GM12878 (cell line): ENCODE data around the gene LSMEM2. TPM values are rescaled to one million over a fixed set of nuclear protein-coding genes. Genes with fewer than 3 reads are reported as not detected.

Source experiments
- BMI1 ChIP-seq: fragments of 450-650 bp; IDR thresholded peaks from 2 replicates; pipeline ENCODE4 v1.6.1; 2016; ENCODE audit warnings: mild to moderate bottlenecking, moderate library complexity, borderline replicate concordance
- CEBPB ChIP-seq, 2 experiments: fragments of 150-350 bp in 1 of 2; IDR thresholded peaks; 2 replicates each; pipeline ENCODE4 v1.6.1; 2012 to 2014; ENCODE audit warnings: low read depth in 2 of 2, low read length in 2 of 2, borderline replicate concordance in 1 of 2, inconsistent platforms in 1 of 2
- EGR1 ChIP-seq, 2 experiments: IDR thresholded peaks; 1 replicate in 1 of 2; 2 replicates in 1 of 2; pipeline ENCODE4 v1.6.1; 2011 to 2012; ENCODE audit warnings: low read depth in 2 of 2, low read length in 2 of 2, borderline replicate concordance in 1 of 2, mild to moderate bottlenecking in 1 of 2, moderate library complexity in 1 of 2
- ETV6 ChIP-seq, 2 experiments: fragments of 450-650 bp in 1 of 2; IDR thresholded peaks in 1 of 2; conservative IDR thresholded peaks in 1 of 2; 2 replicates each; pipeline ENCODE4 v1.6.1; 2014; ENCODE audit warnings: antibody characterized with exemption in 1 of 2, borderline replicate concordance in 1 of 2, low read depth in 1 of 2, mild to moderate bottlenecking in 1 of 2, moderate library complexity in 1 of 2
- MTA2 ChIP-seq: fragments of 450-650 bp; IDR thresholded peaks from 2 replicates; pipeline ENCODE4 v1.6.1; 2016; ENCODE audit warnings: low read depth, mild to moderate bottlenecking, moderate library complexity
- MTA3 ChIP-seq: IDR thresholded peaks from 2 replicates; pipeline ENCODE4 v1.6.1; 2012; ENCODE audit warnings: low read length, inconsistent platforms, borderline replicate concordance
- MXI1 ChIP-seq: fragments of 150-350 bp; IDR thresholded peaks from 2 replicates; pipeline ENCODE4 v1.6.1; 2011; ENCODE audit warnings: low read depth, mild to moderate bottlenecking, inconsistent platforms, low read length, improper control_type of control experiment
- NFYA ChIP-seq: IDR thresholded peaks from 2 replicates; pipeline ENCODE4 v1.6.1; 2011; ENCODE audit warnings: low read depth, mild to moderate bottlenecking, low read length, improper control_type of control experiment, borderline replicate concordance
- NR2C2 ChIP-seq: IDR thresholded peaks from 2 replicates; pipeline ENCODE4 v1.6.1; 2011; ENCODE audit warnings: borderline replicate concordance, low read depth; ENCODE audit not compliant: control insufficient read depth, insufficient read length
- PBX3 ChIP-seq: IDR thresholded peaks from 2 replicates; pipeline ENCODE4 v1.6.1; 2011; ENCODE audit warnings: mild to moderate bottlenecking, low read depth, low read length, moderate library complexity; ENCODE audit not compliant: insufficient replicate concordance
- POU2F2 ChIP-seq: IDR thresholded peaks from 3 replicates; pipeline ENCODE4 v1.6.1; 2011; ENCODE audit warnings: low read depth, mild to moderate bottlenecking, low read length, borderline replicate concordance
- STAT1 ChIP-seq: fragments of 450-650 bp; conservative IDR thresholded peaks from 2 replicates; pipeline ENCODE4 v1.6.1; 2014; ENCODE audit warnings: antibody characterized with exemption, mild to moderate bottlenecking
- polyA plus RNA-seq, 11 experiments: library from polyadenylated mRNA; depleted of rRNA in 4 of 11; unstranded in 6 of 11; stranded (reverse) in 5 of 11; fragments of >200 nt; fragmentation: Nextera tagmentation in 4 of 11; fragmentation: Illumina TruSeq in 1 of 11; extraction: Ambion mirVana in 4 of 11; extraction: Trizol in 1 of 11; gene quantifications; 1 replicate in 1 of 11; 2 replicates in 10 of 11; pipeline versions ENCODE4 v1.2.1 to v1.2.3, GENCODE V29; 2011 to 2016; ENCODE audit warnings: inconsistent platforms in 2 of 11, missing spikeins in 2 of 11, low read depth in 1 of 11
- total RNA-seq, 4 experiments: library from RNA; depleted of rRNA in 3 of 4; stranded (reverse); fragments of >200 nt in 3 of 4; fragmentation: Illumina TruSeq in 1 of 4; extraction: Trizol in 1 of 4; gene quantifications; 2 replicates each; pipeline versions ENCODE4 v1.2.1 to v1.2.3, GENCODE V29; 2013 to 2021
- TF ChIP-seq, protein P1 (sequence below): fragments of 450-650 bp; IDR thresholded peaks from 2 replicates; pipeline ENCODE4 v1.6.1; 2017; ENCODE audit warnings: low read depth, mild to moderate bottlenecking, moderate library complexity
- TF ChIP-seq, protein P2 (sequence below): fragments of 450-650 bp; IDR thresholded peaks from 2 replicates; pipeline ENCODE4 v1.6.1; 2016; ENCODE audit warnings: mild to moderate bottlenecking
- TF ChIP-seq, protein P3 (sequence below): fragments of 450-650 bp; formaldehyde crosslinking; IDR thresholded peaks from 2 replicates; pipeline ENCODE4 v1.4.0; 2020; ENCODE audit warnings: mild to moderate bottlenecking, moderate library complexity
- TF ChIP-seq, protein P4 (sequence below): fragments of 450-650 bp; formaldehyde crosslinking; IDR thresholded peaks from 2 replicates; pipeline ENCODE4 v1.4.0; 2022; ENCODE audit warnings: mild to moderate bottlenecking, moderate library complexity

Gene LSMEM2
- total and polyA plus RNA-seq, 10 of the 15 experiments (the other 5 are each of a cell fraction or from before 2014, with no cell fraction given), result 0.17 TPM; not detected in 9

- TF ChIP-seq MTA2 (no peak), CEBPB (IDR thresholded peaks at IDR 0.05; ENCODE audit: borderline replicate concordance in 1 of 2, low read depth in 2 of 2, low read length in 2 of 2) (no peak), PBX3 (no peak), ETV6 (conservative IDR thresholded peaks at IDR 0.05 in 1 of 2, IDR thresholded peaks at IDR 0.05 in 1 of 2; ENCODE audit: borderline replicate concordance in 1 of 2, low read depth in 1 of 2) (no peak), EGR1 (IDR thresholded peaks at IDR 0.05; ENCODE audit: borderline replicate concordance in 1 of 2, low read depth in 2 of 2, low read length in 2 of 2) (peak; percentile 24 to 50; a peak in 2 of 3 replicates), NR2C2 (no peak), STAT1 (0 out of 2 replicates have a peak, but pooled peaks have one; percentile 24), MTA3 (peak; percentile 41; the same call in 1 of the 2 replicates), NFYA (peak; percentile 9; the same call in 1 of the 2 replicates), MXI1 (peak; percentile 91), BMI1 (peak; percentile 44; the same call in 1 of the 2 replicates), POU2F2 (no peak)
- TF ChIP-seq, protein P1, sequence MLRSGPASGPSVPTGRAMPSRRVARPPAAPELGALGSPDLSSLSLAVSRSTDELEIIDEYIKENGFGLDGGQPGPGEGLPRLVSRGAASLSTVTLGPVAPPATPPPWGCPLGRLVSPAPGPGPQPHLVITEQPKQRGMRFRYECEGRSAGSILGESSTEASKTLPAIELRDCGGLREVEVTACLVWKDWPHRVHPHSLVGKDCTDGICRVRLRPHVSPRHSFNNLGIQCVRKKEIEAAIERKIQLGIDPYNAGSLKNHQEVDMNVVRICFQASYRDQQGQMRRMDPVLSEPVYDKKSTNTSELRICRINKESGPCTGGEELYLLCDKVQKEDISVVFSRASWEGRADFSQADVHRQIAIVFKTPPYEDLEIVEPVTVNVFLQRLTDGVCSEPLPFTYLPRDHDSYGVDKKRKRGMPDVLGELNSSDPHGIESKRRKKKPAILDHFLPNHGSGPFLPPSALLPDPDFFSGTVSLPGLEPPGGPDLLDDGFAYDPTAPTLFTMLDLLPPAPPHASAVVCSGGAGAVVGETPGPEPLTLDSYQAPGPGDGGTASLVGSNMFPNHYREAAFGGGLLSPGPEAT, result peak; percentile 76
- TF ChIP-seq, protein P2, sequence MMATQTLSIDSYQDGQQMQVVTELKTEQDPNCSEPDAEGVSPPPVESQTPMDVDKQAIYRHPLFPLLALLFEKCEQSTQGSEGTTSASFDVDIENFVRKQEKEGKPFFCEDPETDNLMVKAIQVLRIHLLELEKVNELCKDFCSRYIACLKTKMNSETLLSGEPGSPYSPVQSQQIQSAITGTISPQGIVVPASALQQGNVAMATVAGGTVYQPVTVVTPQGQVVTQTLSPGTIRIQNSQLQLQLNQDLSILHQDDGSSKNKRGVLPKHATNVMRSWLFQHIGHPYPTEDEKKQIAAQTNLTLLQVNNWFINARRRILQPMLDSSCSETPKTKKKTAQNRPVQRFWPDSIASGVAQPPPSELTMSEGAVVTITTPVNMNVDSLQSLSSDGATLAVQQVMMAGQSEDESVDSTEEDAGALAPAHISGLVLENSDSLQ, result peak; percentile 76
- TF ChIP-seq, protein P3, sequence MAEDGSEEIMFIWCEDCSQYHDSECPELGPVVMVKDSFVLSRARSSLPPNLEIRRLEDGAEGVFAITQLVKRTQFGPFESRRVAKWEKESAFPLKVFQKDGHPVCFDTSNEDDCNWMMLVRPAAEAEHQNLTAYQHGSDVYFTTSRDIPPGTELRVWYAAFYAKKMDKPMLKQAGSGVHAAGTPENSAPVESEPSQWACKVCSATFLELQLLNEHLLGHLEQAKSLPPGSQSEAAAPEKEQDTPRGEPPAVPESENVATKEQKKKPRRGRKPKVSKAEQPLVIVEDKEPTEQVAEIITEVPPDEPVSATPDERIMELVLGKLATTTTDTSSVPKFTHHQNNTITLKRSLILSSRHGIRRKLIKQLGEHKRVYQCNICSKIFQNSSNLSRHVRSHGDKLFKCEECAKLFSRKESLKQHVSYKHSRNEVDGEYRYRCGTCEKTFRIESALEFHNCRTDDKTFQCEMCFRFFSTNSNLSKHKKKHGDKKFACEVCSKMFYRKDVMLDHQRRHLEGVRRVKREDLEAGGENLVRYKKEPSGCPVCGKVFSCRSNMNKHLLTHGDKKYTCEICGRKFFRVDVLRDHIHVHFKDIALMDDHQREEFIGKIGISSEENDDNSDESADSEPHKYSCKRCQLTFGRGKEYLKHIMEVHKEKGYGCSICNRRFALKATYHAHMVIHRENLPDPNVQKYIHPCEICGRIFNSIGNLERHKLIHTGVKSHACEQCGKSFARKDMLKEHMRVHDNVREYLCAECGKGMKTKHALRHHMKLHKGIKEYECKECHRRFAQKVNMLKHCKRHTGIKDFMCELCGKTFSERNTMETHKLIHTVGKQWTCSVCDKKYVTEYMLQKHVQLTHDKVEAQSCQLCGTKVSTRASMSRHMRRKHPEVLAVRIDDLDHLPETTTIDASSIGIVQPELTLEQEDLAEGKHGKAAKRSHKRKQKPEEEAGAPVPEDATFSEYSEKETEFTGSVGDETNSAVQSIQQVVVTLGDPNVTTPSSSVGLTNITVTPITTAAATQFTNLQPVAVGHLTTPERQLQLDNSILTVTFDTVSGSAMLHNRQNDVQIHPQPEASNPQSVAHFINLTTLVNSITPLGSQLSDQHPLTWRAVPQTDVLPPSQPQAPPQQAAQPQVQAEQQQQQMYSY (CRISPR knock-in tag), result no peak
- TF ChIP-seq, protein P4, sequence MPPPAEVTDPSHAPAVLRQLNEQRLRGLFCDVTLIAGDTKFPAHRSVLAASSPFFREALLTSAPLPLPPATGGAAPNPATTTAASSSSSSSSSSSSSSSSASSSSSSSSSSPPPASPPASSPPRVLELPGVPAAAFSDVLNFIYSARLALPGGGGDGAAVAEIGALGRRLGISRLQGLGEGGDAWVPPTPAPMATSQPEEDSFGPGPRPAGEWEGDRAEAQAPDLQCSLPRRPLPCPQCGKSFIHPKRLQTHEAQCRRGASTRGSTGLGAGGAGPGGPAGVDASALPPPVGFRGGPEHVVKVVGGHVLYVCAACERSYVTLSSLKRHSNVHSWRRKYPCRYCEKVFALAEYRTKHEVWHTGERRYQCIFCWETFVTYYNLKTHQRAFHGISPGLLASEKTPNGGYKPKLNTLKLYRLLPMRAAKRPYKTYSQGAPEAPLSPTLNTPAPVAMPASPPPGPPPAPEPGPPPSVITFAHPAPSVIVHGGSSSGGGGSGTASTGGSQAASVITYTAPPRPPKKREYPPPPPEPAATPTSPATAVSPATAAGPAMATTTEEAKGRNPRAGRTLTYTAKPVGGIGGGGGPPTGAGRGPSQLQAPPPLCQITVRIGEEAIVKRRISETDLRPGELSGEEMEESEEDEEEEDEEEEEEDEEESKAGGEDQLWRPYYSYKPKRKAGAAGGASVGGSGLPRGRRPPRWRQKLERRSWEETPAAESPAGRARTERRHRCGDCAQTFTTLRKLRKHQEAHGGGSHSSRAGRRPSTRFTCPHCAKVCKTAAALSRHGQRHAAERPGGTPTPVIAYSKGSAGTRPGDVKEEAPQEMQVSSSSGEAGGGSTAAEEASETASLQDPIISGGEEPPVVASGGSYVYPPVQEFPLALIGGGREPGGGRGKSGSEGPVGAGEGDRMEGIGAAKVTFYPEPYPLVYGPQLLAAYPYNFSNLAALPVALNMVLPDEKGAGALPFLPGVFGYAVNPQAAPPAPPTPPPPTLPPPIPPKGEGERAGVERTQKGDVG, result no peak
These were observed 49.2 kb downstream of the LSMEM2 start, which contains the start of gene TUSC2 (continued) for GRCh38 chr3:50327943-50328691.
